Osteoblast (primary cell): Measurements from ENCODE around the gene CIDEA. TPM values are rescaled to one million over a fixed set of nuclear protein-coding genes. Genes with fewer than 3 reads are reported as not detected.

Experiments
- DNase-seq: peaks from one replicate; pipeline ENCODE4 v3.0.0; 2011; ENCODE audit warnings: low spot score, mixed read lengths; ENCODE audit not compliant: insufficient read length; ENCODE audit errors: missing footprints
- H2AFZ ChIP-seq: 2 replicates; pipeline ENCODE4 v1.6.0; 2011; ENCODE audit warnings: mild to moderate bottlenecking, low read length
- H3K27ac ChIP-seq: 2 replicates; pipeline ENCODE4 v1.5.1; 2011; ENCODE audit warnings: mild to moderate bottlenecking, low read depth, low read length, moderate library complexity
- H3K27me3 ChIP-seq: 2 replicates; pipeline ENCODE4 v1.6.0; 2012; ENCODE audit warnings: mild to moderate bottlenecking, control low read depth, inconsistent platforms, low read length, moderate library complexity; ENCODE audit not compliant: insufficient read depth
- H3K36me3 ChIP-seq: 2 replicates; pipeline ENCODE4 v1.5.1; 2011; ENCODE audit warnings: mild to moderate bottlenecking, low read length, control low read depth, moderate library complexity; ENCODE audit not compliant: insufficient read depth
- H3K4me1 ChIP-seq: 2 replicates; pipeline ENCODE4 v1.5.1; 2011; ENCODE audit warnings: mild to moderate bottlenecking, low read length, control low read depth, moderate library complexity; ENCODE audit not compliant: insufficient read depth
- H3K4me2 ChIP-seq: 2 replicates; pipeline ENCODE4 v1.6.0; 2011; ENCODE audit warnings: mild to moderate bottlenecking, low read length; ENCODE audit not compliant: insufficient read depth
- H3K4me3 ChIP-seq: fragments of 200-600 bp; sonication (generic); 3 replicates; pipeline ENCODE4 v1.5.1; 2012; ENCODE audit warnings: mild to moderate bottlenecking, low read length, inconsistent platforms; ENCODE audit not compliant: insufficient read depth
- H3K79me2 ChIP-seq: 2 replicates; pipeline ENCODE4 v1.6.0; 2012; ENCODE audit warnings: mild to moderate bottlenecking, low read length, control low read depth, inconsistent platforms; ENCODE audit not compliant: insufficient read depth
- H3K9me3 ChIP-seq: 2 replicates; pipeline ENCODE4 v1.5.1; 2011; ENCODE audit warnings: low read depth, low read length, control low read depth
- H4K20me1 ChIP-seq: 2 replicates; pipeline ENCODE4 v1.6.0; 2012; ENCODE audit warnings: mild to moderate bottlenecking, low read length, control low read depth; ENCODE audit not compliant: insufficient read depth
- total RNA-seq: library from RNA; depleted of rRNA; stranded (reverse); fragments of >200 nt; gene quantifications from 2 replicates; pipeline ENCODE4 v1.2.3, GENCODE V29; 2012
- TF ChIP-seq, protein P1 (sequence below): IDR thresholded peaks from 2 replicates; pipeline ENCODE4 v1.5.1; 2011; ENCODE audit warnings: mild to moderate bottlenecking, low read depth, low read length, moderate library complexity; ENCODE audit errors: extremely low read depth

The CIDEA gene
- total RNA-seq, 1 donor = not detected

GRCh38 chr18:12258719-12259705 lies 4.9 kb downstream of the CIDEA start:
- Histone ChIP-seq H3K27me3 (peaks cover 42% of the 10 kb centered on the region), H3K4me1 (peaks cover 6% of the 10 kb centered on the region), H3K9me3 (no peaks in the 10 kb centered on the region), H3K36me3 (no peaks in the 10 kb centered on the region), H3K79me2 (no peaks in the 10 kb centered on the region), H3K4me2 (no peak overlapping the region), H2AFZ (no peak overlapping the region), H3K4me3 (no peak overlapping the region), H4K20me1 (no peaks in the 10 kb centered on the region), H3K27ac (no peak overlapping the region)
- TF ChIP-seq, protein P1, sequence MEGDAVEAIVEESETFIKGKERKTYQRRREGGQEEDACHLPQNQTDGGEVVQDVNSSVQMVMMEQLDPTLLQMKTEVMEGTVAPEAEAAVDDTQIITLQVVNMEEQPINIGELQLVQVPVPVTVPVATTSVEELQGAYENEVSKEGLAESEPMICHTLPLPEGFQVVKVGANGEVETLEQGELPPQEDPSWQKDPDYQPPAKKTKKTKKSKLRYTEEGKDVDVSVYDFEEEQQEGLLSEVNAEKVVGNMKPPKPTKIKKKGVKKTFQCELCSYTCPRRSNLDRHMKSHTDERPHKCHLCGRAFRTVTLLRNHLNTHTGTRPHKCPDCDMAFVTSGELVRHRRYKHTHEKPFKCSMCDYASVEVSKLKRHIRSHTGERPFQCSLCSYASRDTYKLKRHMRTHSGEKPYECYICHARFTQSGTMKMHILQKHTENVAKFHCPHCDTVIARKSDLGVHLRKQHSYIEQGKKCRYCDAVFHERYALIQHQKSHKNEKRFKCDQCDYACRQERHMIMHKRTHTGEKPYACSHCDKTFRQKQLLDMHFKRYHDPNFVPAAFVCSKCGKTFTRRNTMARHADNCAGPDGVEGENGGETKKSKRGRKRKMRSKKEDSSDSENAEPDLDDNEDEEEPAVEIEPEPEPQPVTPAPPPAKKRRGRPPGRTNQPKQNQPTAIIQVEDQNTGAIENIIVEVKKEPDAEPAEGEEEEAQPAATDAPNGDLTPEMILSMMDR = no peak
- DNase-seq = no peak

- H3K27me3 ChIP-seq = peaks cover 28% of the 10 kb centered on the region
Observed at GRCh38 chr18:12262748-12263147, 8.6 kb downstream of the CIDEA start.

DNA sequence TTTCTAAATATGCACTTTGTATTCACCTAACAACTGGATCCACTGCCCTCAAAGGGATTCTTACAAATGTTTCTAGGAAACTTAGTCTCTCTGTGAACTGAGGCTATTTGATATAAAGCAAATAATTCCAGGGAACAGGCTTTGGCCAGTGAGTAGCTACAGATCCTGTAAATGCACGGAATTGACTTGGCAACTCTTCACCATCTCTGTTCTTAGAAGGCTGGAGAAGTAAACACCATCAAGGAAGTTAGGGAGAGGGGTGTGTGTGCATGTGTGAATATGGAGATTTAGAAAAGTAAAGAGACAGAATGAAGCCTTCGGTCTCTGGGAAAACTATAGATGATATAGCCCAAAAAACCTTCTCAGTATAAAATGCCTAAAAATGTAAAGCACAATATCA lies 10.7 kb downstream of the CIDEA start:
- H3K27ac ChIP-seq = no peak overlapping the region
- H3K9me3 ChIP-seq = no peaks in the 10 kb centered on the region
- H4K20me1 ChIP-seq = no peaks in the 10 kb centered on the region
- H3K4me1 ChIP-seq = no peaks in the 10 kb centered on the region
- H3K36me3 ChIP-seq = no peaks in the 10 kb centered on the region
- H3K4me3 ChIP-seq = no peak overlapping the region
- no peak overlapping the region for H3K4me2 ChIP-seq
- peaks cover 25% of the 10 kb centered on the region for H3K27me3 ChIP-seq
- H2AFZ ChIP-seq = no peak overlapping the region
- no peak for DNase-seq
- TF ChIP-seq, protein P1 = no peak
- H3K79me2 ChIP-seq = no peaks in the 10 kb centered on the region

More at GRCh38 chr18:12262748-12263147, 8.6 kb downstream of the CIDEA start:
- Histone ChIP-seq H3K79me2 (no peaks in the 10 kb centered on the region), H3K4me1 (no peaks in the 10 kb centered on the region), H3K4me3 (no peak overlapping the region), H3K4me2 (no peak overlapping the region), H3K36me3 (no peaks in the 10 kb centered on the region), H2AFZ (no peak overlapping the region), H4K20me1 (no peaks in the 10 kb centered on the region), H3K27ac (no peak overlapping the region), H3K9me3 (no peaks in the 10 kb centered on the region)
- DNase-seq = no peak
- TF ChIP-seq, protein P1 = no peak
